GM18907 (cell line): ENCODE results near the gene PACSIN1.
"Not testable (repeated sequence)": the region's sequence is repeated elsewhere in the genome, so short reads cannot be mapped to it uniquely, and the experiment has no call there.

ENCODE experiments used
- ATAC-seq: cut with Tn5 transposase; IDR thresholded peaks from one replicate; pipeline ENCODE4 v1.9.1; 2021; ENCODE audit warnings: mild to moderate bottlenecking, moderate library complexity; ENCODE audit not compliant: unreplicated experiment

The PACSIN1 gene

DNA sequence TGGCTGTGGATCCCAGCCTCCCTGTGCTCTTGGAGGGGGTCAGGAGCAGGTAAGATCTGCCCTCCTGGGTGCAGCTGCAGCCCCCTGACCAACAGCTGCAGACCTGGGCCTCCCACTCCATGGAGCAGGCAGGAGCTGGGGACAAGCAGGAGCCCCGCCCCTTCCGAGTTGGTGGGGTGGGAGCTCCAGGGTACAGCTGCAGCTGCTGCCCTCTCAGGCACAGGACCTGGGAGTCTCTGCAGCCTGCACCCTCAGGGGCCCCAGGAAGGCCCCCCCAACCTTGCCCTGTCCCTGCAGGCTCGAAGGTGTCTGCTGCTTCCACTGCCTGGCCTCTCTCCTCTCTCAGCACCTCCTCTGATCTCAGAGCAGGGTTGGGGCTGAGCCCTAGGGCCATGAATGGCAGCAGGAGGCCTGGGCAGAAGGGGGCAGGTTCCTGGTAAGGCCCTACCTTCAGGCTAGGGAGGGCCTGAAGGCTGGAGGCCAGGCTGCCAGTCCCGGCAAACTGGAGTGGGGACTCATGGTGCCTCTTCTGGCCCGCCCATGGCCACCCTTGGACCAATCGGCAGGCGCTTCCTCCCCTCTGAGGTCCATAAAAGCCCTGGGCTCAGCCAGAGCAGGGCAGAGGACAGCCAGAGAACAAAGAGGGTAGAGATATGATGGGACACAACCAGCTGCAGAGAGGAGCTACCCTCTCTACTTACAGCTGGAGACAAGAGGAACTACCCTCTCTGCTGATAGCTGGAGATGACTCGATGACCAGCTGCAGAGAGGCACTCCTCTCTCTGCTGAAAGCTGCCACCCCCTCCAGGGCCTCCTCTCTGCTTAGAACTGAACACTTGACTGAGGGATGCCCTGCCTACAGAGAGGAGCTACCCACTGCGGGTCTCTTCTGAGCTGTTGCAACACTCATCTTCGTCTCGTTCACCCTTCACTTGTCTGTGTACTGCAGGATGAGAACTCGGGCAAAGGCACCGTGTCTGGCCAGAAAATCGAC, 7.8 kb upstream of the PACSIN1 start:
- ATAC-seq, result no peak

DNA sequence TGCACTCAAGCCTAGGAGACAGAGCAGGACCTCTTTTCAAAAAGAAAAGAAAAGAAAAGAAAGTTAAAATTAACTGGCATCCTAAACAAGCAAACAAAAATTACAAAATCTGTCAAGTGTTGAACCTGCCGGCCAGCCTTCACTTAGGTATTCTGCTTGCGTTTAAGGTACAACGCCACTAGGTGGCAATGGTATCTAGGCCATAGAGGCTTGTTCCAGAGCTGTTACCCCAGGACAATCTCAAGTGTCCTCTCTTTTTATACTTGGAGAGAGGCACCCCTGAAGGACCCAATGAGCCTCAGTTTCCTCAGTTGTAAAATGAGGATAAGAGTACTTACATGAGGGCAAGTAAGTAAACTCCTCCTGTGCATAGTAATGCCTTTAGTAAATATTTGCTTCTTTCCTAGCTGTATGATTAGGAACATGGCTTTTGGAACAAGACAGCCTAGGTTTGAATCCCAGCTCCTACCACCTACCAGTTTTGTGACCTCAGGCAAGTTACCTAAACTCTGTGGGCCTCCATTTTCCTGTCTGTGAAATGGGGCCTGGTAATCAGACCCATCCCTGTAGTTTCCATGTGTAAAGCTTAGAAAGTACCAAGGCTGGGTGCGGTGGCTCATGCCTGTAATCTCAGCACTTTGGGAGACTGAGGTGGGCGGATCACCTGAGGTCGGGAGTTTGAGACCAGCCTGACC, 5.8 kb upstream of the PACSIN1 start:
- no peak for ATAC-seq

DNA sequence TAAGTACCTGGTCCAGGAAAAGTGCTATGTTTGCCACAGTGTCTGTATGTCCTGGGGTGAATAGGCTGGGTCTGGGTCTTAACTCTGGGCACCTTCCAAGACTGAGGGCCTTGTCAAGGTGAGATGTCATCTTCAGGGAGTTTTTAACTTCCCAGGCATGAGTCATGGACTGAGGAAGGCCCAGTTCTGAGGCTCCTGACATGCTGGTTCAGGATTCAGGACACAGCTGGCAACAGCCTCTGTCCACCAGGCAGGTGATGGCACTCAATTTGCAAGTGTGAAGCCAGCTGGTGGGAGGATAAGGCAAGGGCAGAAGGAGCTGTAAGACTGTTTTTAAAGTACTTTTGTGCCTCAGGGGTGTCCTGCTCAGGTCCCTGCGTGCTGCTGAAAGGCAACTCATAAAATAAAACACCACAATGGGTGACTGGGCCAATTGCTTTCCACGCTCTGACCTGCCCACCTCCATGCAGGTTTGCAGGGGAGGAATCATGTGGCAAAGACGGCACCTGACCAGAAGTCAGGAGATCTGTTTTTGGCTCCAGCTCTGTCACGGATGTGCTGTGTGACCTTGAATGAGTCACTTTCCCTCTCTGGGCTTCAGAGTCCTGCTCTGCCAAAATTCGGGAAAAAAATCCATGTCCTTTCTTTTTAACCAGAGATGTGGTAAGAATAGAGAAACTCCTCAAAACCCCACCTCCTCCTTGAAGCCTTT, 4.9 kb upstream of the PACSIN1 start:
- no peak for ATAC-seq

DNA sequence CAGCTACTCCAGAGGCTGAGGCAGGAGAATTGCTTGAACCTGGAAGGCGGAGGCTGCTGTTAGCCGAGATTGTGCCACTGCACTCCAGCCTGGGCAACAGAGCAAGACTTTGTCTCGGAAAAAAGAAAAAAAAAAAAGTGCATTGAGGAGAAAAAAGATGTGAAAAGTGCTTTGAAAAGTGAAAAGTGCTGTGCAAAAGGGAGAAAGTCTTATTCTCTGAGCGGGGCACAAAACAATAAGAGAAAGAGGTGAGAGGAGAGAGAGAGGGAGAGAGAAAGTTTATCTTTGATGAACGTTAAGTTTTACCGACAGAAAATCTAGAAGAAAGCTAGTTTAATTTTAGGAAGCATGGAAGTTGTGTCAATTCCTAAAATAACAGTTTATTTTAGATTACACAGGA, 3.9 kb upstream of the PACSIN1 start:
- ATAC-seq, result no peak

DNA sequence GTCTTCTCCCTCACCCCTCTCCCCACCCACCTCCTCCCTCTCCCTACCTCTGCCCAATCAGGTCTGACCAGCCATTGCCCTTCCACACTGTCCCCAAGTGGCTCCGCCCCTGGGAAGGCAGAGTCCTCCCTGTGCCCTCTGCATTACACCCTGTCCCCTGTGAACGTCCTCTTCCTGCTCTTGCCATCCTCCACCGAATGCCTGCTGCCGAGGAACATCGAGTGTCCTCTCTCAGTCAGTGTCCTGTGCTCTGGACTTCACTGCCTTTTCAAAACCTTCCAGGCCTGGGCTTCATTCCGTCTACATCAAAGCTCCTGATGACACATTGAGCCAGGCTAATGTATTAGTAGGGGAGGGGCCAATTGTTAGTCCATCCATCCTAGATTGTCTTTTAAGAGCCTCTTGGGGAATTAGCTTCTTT, 3.3 kb upstream of the PACSIN1 start:
- ATAC-seq, result no peak

DNA sequence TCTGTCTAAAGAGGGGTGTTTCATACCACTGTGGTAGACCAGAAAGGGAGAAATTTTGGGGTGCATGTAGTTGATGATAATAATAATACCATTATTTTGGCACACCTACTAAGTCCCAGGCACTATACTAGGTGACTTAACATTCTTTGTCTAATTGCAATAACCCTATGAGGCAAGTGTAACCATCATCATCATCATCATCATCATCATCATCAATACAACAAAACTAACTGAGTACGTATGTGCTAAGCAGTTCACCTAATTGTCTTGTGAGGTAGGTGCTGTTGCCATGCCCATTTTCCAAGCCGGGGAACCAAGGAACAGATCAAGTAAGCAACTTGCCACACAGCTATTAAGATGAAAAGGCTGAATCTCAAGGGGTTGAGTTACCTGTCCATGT, 2.6 kb upstream of the PACSIN1 start:
- ATAC-seq, result no peak

DNA sequence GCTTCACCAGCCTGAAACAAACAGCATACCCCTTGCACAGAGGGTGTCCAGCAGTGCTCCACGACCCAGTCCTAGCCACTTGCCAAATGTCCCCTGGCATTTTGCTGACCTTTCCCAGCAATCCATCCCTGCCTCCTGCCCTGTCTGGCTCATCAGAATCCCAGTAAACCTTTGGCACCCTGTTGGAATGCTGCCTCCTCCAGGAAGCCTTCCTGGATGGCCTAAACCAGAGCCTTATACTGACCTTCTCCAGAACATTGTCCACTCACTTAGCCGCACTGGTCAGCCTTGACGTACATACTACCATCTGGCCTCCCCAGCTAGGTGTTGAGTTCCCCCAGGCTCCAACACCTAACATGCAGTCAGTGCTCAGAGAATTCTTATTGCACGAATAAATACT, 2.0 kb upstream of the PACSIN1 start:
- ATAC-seq, result no peak

DNA sequence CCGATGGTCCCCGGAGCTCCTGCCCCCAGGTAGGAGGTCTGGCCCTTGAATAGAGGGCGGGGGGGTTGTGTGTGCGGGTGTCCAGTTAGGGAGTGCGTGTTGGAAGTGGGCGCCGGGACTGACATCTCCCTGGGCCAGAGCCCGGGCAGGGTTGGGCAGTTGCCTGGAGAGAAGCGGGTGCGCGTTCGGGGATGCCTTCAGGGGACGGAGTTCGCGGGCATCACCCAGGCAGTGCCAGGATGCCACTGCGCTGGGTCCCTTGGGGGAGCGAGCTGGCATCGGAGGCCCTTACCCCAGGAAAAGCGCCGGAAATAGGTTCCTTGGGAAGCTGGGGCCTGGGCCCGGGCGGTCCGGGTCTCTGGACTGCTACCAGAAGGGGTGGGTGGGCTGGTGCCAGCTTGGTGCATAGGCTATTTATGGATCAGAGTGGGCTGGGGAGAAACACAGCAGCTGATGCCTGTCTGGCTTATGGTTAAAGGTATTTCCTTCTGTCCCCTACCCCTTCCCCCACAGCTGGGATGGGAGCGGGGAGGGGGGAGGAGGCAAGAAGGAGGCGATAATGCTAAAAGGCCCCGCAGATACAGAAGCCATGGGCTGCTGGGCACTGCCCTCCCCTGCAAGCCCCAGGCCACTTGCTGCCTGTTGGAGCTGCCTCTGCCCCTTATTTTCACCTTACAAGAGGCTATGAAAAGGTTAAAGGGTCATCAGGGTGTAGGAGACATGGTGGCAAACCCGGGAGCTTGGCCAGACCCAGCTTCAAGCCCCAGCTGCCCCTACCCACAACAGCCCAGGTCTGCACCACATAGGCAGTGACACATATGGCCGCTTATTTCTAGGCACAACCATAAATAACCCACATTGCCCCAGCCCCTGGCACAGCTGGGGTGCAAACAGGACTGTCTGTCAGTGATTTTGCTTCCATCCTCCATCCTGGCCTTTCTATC, 638 bp downstream of the PACSIN1 start:
- no peak for ATAC-seq

DNA sequence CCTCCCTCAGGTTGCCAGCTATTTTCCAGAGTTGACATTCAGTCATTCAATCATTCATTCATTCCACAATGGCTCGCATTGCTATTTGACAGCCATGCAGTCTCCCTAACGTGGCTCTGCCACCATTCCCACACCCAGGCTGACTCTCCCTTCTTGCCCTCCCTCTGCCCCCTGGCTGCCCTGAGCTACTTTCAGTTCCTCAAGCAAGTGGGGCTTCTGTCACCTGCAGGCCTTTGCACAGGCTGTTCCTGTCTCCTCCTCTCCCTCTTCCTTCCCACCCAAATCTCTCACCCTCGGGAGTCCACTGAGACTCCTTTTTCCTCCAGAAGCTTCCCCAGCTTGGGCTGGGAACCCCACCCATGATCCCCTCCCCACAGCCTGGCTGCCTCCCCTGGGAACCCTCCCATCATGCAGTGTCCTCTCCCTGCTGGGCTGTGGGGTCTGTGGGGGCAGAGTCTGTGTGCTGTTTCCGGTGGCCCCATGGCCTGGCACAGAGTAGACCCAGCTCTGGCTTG, 2.6 kb downstream of the PACSIN1 start:
- ATAC-seq, result peak; percentile 68

DNA sequence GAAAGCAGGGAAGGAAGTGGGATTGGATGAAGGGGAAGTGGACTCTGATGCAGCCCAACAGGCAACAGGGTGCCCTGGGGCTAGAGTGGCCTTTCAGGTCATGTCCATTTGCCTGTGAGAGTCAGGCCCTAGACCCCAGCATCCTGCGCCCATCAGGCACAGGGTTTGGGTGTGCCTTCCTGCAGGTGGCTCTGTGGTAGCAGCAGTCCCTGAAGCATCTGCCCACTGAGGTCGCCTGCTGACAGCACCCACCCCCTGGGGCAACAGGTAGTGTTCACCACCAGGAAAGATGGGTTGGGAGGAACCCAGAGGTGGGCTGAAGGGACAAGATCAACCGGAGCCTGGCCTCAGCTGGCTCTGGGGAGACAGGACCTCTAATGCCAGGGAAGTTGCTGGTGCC, 3.6 kb downstream of the PACSIN1 start:
- ATAC-seq, result no peak

DNA sequence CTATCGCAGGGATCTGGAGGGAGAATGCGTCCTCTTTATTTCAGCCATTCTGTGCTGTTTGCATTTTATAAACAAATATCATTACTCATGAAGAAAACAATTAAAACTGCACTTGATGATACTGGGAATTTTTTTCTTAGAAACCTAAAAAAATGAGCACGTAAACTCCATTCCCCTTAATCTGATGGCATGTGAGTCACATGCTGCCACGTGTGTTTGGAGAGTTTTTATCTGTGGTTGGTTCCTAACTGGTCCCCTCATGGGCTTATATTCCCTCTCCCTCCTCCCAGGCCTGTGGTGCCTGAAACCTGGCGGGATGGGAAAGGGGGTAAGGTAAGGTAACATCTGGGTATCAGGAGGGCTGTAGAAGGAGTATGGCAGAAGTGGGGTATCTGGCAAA, 6.5 kb downstream of the PACSIN1 start:
- no peak for ATAC-seq

DNA sequence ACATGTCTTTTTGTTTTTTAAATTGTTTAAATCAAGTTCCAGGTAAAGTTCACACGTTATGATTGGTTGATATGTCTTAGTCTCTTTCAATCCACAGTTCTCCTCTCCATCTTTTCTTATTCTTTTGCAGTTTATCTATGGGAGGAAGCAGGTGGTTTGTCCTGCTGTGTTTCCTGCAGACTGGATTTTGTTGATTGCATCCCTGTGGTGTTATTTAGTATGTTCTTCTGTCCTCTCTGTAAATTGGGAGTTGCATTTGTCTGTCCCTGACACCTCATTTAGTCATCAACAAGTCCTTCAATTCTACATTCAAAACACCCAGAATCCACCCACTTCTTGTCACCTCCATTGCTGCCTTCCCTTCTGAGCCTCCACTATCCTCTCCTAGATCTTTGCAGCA, 8.1 kb downstream of the PACSIN1 start:
- ATAC-seq, result no peak

DNA sequence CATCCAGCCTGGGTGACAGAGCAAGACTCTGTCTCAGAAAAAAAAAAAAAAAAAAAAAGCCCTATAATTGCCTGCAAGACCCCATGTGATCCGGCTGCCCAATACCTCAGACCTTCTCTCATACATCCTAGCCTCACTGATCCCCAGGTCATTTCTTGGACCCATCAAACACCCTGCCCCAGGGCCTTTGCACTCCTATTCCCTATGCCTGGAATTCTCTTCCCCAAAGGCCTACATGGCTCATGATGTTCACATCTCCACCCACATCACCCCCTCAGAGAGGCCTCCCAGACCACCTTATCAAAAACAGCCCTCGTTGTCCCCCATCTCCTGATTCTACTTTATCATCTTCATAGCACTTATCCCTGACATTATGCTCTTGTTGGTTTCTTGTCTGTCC, 8.9 kb downstream of the PACSIN1 start:
- ATAC-seq, result no peak

DNA sequence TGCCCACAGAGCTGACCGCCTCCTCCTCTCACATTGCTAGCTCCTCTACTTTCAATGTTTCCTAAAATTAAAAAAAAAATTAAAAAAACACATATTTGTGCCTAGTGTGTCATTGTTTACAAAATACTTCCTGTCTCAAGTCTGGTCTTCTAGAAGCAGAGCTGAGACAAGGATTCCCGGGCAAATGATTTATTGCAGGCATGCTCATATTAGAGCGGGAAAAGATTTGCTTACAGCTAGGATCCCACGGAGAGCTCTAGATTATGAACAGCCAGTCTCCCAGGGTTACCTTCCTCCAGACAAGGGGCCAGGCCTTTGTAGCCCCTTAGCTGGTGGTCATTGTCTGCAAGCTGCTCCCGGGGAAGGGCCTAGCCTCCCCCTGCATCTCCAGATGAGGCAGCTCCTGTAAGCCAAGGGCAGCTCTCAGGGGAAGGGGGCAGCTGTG, 9.4 kb downstream of the PACSIN1 start:
- ATAC-seq, result no peak

DNA sequence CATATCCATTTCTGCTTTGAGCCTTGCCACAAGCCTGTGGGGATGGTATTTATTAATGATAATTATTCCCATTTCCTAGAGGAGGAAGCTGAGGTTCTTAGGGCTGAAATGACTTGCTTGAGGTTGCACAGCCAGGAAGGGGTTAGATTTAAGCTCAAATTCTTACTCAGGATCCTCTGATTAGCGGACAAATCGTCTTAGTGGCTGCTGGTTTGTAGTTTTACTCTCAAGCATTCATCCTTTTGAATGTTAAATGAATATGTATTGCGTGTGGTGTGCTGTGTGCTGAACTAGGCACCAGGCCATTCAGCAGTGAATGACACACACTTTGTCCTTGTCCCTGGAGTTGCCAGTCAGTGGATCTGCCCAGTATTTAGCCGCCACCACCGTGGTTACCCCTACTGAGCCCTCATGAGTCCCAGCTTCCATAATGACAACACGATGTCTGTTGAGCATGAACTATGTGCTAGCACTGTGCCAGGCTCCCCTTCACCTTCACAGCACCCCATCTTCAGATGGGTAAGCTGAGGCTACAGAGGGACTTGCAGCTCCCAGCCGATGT, 10.0 kb downstream of the PACSIN1 start:
- ATAC-seq, result no peak

DNA sequence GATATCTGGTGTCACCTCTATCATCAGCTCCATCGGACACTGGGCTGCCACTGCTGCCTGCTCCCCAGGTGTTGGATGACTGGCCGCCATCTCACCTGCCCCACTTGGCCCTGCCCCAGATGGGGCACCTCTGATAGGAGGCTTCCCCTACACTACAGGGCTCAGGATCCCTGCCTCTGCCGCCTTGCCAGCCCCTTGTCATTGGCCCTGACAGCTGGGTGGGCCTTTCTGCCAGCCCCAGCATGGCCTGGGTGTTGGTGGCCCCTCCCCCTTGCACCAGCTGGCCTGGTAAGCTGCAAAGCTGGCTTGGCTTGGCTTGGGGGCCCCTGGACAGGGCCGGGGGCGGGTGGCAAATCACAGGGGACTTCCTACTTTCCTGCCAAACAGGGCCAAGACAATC, 10.6 kb downstream of the PACSIN1 start:
- no peak for ATAC-seq

DNA sequence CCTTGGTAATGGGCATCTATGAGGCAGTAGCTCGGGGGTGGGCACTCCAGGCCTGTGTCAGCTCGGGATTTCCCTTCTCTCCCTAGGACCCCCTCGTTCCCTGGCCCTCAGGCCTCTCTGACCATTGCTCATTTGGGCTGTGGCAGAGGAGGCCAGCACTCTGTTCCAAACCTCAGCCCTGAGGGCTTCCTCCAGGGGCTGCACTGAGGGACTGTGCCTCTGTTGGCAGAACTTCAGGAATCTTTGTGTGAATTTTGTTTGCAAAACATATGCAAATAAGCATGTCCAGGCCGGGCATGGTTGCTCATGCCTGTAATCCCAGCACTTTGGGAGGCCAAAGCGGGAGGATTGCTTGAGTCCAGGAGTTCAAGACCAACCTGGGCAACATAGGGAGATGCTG, 11.0 kb downstream of the PACSIN1 start:
- no peak for ATAC-seq

DNA sequence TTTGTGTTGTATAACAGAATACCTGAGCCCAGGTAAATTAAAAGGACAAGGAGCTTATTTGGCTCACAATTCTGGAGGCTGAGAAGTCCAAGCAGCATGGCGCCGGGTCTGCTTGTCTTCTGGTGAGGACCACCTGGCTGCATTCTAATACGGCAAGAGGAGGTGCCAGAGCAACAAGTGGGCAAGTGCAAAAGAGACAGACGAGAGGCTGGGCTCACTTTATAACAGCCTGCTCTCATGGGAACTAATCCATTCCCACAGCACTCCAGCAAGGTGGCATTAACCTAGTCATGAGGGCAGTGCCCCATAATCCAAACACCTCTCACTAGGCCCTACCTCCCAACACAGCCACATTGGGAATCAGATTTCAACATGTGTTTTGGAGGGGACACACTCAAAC, 12.9 kb downstream of the PACSIN1 start:
- ATAC-seq, result no peak

DNA sequence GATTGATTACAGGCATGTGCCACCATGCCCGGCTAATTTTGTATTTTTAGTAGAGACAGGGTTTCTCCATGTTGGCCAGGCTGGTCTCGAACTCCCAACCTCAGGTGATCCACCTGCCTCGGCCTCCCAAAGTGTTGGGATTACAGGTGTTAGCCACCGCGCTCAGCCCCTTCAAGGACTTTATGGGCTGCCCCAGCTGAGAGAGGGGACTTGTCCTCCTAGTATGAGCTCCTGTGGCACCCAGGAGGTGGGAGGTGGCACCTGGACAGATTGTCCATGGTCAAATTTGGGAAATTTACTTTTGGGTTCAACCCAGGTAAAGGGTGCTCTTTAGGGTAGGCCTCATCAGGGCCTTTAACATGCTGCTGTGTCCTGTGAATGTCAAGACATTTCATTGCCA, 17.9 kb downstream of the PACSIN1 start:
- ATAC-seq, result not testable (repeated sequence)

DNA sequence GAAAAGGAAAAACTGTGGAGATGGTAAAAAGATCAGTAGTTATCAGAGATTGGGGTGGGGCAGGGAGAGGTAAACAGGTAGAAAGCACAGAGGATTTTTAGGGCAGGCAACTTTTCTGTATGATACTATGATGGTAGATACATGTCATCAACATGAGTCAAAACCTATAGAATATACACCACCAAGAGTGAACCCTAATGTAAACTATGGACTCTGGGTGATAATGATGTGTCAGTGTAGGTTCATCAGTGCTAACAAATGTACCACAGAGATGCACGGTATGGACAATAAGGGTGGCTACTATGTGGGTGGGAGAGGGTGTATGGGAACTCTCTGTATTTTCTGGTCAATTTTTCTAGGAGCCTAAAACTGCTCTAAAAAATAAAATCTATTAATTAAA, 18.5 kb downstream of the PACSIN1 start:
- ATAC-seq, result no peak
